ENCODE results near the gene NSUN3.

The NSUN3 gene

GRCh38 chr3:94175677-94176076, 112.8 kb downstream of the NSUN3 start:
- no peaks in the 10 kb centered on the region for H3K36me3 ChIP-seq (ENCODE audit: control insufficient read depth, insufficient read depth, low read length)
- H3K4me1 ChIP-seq (ENCODE audit: control insufficient read depth, insufficient read depth, low read length, poor library complexity, severe bottlenecking) = no peaks in the 10 kb centered on the region
- no peak overlapping the region for H3K4me3 ChIP-seq (ENCODE audit: insufficient read depth, low read depth, low read length, poor library complexity, severe bottlenecking)

GRCh38 chr3:94176988-94177745, 114.3 kb downstream of the NSUN3 start:
- DNase-seq = no peak
- Histone ChIP-seq H3K4me1 (ENCODE audit: control insufficient read depth, insufficient read depth, low read length, poor library complexity, severe bottlenecking) (no peaks in the 10 kb centered on the region), H3K27me3 (replicated peaks; ENCODE audit: control insufficient read depth, insufficient read depth, low read length, poor library complexity, severe bottlenecking) (no peaks in the 10 kb centered on the region), H3K4me3 (ENCODE audit: insufficient read depth, low read depth, low read length, poor library complexity, severe bottlenecking) (no peak overlapping the region), H3K9me3 (ENCODE audit: control insufficient read depth, low read length) (no peaks in the 10 kb centered on the region), H3K27ac (ENCODE audit: insufficient read depth, low read length, poor library complexity, severe bottlenecking) (no peak overlapping the region), H3K36me3 (ENCODE audit: control insufficient read depth, insufficient read depth, low read length) (no peaks in the 10 kb centered on the region)

More at GRCh38 chr3:94175677-94176076, 112.8 kb downstream of the NSUN3 start:
- DNase-seq = no peak
- Histone ChIP-seq H3K27ac (ENCODE audit: insufficient read depth, low read length, poor library complexity, severe bottlenecking) (no peak overlapping the region), H3K27me3 (replicated peaks; ENCODE audit: control insufficient read depth, insufficient read depth, low read length, poor library complexity, severe bottlenecking) (no peaks in the 10 kb centered on the region), H3K9me3 (ENCODE audit: control insufficient read depth, low read length) (no peaks in the 10 kb centered on the region)

Measured in effector memory CD4-positive, alpha-beta T cell (primary cell).